HG02610 (cell line): ENCODE measurements around the gene ADGRB3.
"Not testable (repeated sequence)": the region's sequence is repeated elsewhere in the genome, so short reads cannot be mapped to it uniquely, and the experiment has no call there.

Experiments used
- ATAC-seq: cut with Tn5 transposase; IDR thresholded peaks from one replicate; pipeline ENCODE4 v1.9.1; 2021; ENCODE audit warnings: mild to moderate bottlenecking, moderate library complexity; ENCODE audit not compliant: unreplicated experiment

Gene ADGRB3

GRCh38 chr6:68911811-68912210 is 276.7 kb downstream of the ADGRB3 start:
- no peak for ATAC-seq

DNA sequence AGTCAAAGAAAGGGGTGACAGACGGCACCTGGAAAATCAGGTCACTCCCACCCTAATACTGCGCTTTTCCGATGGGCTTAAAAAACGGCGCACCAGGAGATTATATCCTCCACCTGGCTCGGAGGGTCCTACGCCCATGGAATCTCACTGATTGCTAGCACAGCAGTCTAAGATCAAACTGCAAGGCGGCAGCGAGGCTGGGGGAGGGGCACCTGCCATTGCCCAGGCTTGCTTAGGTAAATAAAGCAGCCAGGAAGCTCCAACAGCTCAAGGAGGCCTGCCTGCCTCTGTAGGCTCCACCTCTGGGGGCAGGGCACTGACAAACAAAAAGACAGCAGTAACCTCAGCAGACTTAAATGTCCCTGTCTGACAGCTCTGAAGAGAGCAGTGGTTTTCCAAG is 277.7 kb downstream of the ADGRB3 start:
- ATAC-seq: not testable (repeated sequence)

GRCh38 chr6:68915586-68915985 is 280.5 kb downstream of the ADGRB3 start:
- ATAC-seq: no peak

DNA sequence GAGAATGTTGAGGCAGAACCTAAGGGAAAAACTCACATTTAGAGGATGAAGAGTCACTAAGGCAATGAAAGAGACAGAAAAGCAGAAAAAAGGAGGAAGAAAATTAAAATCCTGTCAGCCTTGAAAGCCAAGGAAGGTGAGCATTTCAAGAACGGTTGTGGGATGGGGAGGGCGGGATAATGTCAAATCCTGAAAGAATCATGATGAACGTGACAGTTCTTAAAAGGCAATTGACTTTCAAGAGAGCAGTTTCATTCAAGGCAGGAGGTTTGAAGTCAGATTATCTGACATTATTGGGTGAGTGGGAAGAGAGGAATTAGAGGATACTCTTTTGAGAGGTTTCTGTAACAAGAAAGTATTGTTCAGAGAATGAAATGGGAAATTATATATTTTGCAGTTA is 284.5 kb downstream of the ADGRB3 start:
- ATAC-seq: no peak

- ATAC-seq: no peak
These were observed 306.3 kb downstream of the ADGRB3 start for GRCh38 chr6:68941345-68941744.

DNA sequence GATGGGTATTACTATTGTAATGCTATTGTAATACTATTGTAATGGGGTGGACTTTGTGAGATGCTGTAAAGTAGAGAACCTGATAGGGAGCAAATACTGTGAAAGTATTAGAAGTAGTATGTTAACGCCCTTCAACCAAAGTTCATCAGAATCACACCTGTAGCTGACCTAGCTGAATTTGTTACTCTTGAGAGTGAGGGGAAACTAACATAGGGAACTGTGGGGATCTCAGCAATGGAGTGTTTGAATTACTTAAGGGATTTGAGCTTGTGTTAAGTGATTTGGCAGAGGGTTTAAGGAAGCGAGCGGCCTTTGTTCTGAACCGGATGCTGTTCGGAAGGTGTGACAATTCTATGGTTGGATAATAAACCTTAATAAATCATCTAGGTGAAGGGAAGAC is 312.6 kb downstream of the ADGRB3 start:
- no peak for ATAC-seq

GRCh38 chr6:68951270-68951669 is 316.2 kb downstream of the ADGRB3 start:
- ATAC-seq: no peak

DNA sequence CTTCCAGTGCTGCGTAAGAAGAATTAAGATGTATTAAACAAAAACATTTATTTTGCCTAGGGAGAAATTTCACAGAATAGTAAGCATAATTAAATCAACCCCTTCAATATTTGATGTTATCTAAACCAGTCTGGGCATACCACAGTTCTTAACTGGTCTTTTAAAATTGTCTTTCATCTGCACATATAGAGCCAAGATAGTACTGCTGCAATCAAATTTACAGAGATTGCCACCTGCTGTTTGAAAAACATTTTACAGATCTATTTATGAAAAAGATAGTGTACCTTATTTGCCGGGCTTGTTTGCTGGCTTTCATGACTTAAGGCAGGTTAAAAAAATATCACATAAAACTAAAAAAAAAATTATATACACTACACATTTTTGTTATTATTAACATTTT is 323.2 kb downstream of the ADGRB3 start:
- ATAC-seq: no peak

DNA sequence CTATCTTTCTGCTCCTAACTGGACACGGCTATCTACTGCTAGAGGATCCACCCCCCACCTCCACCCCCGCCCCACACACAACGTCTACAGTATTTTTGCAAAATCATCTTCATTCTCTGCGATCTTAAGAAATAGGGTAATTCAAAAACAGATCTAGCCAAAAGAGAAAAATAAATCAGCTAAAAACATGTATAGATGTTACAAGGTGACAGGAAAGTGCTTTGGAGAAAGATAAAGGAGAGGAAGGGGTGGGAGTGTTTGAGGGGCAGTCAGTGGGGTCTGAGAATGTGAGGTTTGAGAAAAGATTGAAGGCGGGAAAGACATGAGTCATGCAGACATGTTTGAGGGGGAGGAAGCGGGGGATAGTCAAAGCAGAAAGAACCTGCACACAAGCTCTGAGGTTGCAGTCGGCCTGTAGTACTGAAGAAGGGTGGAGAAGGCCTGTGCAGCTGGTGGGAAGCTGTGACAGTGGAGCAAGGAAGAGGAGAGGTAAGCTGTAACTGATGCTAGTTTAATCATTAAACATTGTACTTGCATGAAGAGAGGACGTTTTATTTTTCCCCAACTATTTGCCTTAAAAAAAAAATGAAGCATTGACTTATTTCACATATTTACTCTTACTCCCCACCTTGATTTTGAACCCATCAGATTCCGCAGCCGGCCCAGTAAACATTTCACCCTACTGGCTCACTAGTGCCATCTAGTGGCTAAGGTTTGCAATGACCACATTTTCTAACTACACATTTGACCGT is 332.6 kb downstream of the ADGRB3 start:
- ATAC-seq: peak; percentile 65

GRCh38 chr6:68968301-68968649 is 333.2 kb downstream of the ADGRB3 start:
- ATAC-seq: no peak

- no peak for ATAC-seq
These were observed 338.0 kb downstream of the ADGRB3 start for GRCh38 chr6:68973066-68973465.

GRCh38 chr6:68975064-68975463 is 340.0 kb downstream of the ADGRB3 start:
- no peak for ATAC-seq

GRCh38 chr6:68975816-68976215 is 340.7 kb downstream of the ADGRB3 start:
- no peak for ATAC-seq

DNA sequence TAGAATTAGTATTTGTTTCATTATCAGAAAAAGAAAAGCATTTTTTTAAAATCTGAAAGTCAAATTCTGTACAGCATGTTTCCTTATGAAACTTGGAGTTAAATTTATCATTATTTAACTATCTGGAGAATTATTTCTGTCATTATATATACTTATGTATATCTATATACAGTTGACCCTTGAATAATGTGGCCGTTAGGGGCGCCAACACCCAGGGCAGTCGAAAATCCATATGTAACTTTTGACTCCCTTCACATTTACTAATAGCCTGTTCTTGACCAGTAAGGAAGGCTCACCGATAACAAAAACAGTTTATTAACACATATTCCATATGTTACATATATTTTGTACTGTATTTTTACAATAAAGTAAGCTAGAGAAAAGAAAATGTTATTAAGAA is 341.2 kb downstream of the ADGRB3 start:
- ATAC-seq: no peak

- ATAC-seq: peak; percentile 55
These were observed 343.3 kb downstream of the ADGRB3 start for GRCh38 chr6:68978411-68978810.

GRCh38 chr6:68981668-68982067 is 346.6 kb downstream of the ADGRB3 start:
- not testable (repeated sequence) for ATAC-seq

GRCh38 chr6:68988698-68989097 is 353.6 kb downstream of the ADGRB3 start:
- ATAC-seq: no peak

GRCh38 chr6:68990317-68990716 is 355.2 kb downstream of the ADGRB3 start:
- no peak for ATAC-seq

DNA sequence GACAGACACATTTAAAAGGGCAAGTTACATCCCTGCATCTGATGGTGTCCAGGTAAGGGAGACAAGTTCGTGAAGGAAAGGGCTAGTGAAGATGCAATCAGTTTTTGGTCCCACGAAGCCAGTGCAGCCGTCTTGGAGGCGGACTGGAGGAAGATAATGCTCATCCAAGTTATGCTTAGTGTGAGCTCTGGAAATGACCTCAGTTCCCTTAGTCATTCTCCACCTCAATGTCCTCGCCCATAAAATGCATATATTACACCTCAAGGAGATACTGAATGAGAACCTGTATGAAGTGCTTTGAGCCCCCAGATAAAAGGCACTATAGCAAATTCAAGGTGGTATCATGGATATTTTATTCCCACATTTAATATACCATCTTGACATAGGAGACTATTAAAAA is 358.8 kb downstream of the ADGRB3 start:
- no peak for ATAC-seq

DNA sequence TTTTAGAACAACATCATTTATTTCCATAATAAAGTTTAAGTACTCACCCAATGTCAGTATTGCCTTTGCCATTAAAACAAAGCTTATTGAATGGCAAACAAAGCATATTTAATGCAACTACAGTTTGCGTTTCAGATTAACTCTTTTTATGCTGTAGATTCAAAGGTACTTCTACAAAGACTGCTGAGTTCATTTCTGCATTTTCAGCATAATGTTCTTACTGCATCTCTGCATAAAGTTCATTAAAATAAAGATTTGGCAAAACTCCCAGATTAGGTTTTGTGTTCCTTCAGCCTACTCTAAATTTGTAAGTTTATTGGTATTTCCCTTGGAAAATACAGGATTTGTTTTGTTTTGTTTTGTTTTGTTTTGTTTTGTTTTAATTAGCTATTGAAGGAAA is 359.4 kb downstream of the ADGRB3 start:
- no peak for ATAC-seq

DNA sequence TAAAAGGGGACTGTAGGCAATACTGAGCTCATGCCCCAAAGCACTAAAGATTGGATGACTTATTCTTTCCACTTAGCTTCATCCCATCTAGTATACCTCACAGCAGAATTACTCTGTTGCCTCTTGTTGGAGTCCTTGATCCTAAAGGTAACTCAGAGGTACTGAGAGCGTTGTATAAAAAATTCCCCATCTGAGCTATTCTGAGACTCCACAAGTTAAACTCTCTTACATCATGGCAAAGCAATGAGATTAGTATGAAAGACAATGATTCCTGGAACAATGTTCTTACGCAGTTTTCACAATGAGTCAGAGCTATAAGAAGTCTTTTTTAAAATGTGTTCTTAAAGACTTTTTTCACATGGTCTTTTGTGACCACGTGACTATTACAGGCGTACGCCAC is 370.1 kb downstream of the ADGRB3 start:
- ATAC-seq: no peak

DNA sequence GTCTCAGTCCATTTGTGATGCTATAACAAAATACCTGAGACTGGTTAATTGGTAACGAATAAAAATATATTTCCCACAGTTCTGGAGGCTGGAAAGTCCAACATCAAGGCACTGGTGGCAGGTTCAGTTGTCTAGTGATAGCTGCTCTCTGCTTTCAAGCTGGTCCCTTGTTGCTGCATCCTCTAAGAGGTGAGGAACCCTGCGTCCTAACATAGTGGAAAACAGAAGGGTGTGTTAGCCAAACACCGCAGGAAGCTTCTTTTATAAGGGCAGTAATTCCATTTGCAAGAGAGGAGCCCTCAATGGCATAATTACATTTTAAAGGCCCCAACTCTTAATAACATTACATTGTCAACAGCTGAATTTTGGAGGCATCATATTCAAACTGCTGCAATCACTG is 372.7 kb downstream of the ADGRB3 start:
- no peak for ATAC-seq

DNA sequence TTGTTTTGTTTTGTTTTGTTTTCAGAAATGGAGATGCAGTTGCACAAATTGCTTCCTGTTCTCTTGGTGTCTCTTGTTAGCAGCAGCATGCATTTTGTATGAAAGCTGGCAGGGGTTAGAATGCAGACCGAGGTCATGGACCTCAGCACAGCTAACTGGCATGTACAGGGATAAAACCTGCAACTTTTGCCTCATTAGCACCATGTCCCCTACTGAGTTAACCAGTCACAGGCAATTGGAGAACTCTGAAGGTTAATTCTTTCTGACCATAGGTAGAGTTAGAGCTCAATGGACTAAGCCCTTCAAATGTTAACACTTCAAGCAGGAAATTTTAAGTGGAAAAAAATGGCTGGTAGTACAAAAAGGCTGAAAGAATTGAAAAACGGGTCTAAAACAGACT is 377.1 kb downstream of the ADGRB3 start:
- ATAC-seq: no peak
